Measurements from ENCODE around the gene FRMD1. TPM values are rescaled to one million over a fixed set of nuclear protein-coding genes. Genes with fewer than 3 reads are reported as not detected.
A peak's percentile ranks its signal among the peaks of the same experiment; 100 is the strongest.

The FRMD1 gene
- total and polyA plus RNA-seq, 2 of the 8 experiments (the other 6 are each of a cell fraction or from before 2014, with no cell fraction given) = 0.36 TPM; not detected in 1

DNA sequence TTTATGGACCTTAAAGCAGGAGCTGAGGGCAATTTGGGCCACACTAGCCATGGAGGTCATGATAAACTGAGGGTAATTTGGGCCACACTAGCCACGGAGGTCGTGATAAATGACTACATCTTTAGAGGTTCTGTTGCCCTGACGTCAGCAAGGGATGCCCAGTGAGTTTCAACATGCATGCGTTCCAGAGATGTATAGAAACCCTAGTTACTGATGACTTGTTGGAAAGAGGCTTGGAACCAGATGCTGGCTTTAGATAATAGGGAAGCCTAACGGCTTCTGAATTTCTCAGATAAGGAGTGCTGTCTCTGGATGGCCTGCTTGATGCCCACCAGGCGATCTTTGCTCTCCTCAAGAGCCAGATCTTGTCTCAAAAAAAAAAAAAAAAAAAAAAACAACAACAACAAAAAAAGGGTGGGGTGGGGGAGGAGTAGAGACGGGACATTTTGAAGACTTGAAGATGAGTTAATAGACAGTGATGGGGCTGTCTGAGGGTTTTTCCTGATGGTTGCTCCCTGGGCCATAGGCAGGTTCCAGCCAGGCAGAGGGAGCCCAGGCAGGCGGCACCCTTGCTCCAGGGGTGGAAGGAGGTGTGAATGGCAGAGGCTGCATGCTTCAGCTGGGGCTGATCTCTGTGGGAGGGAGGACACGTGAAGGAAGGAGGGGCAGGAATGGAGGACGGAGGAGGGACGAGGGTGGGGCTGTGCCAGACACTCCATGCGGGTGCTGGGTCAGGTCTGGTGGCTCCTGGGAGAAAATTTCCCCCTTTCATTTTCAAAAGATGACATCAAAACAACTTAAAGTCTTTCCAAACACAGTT, 27.0 kb upstream of the FRMD1 start:
- CTCF ChIA-PET (ENCODE audit: partially characterized antibody) = interaction anchor here (0.6 to 3.7 kb wide), 6 partner anchors 10 to 177 kb away, joined by 3 to 15 read pairs (median 3); no protein-coding TSS in a partner anchor
- Histone ChIP-seq H2BK12ac (ENCODE audit: low read depth, low read length) (peak overlapping the region; percentile 81; the same call in 1 of the 2 replicates), H3K14ac (ENCODE audit: insufficient read length) (no peak overlapping the region), H3K4me1 (replicated peaks in 1 of 4; ENCODE audit: control insufficient read depth in 3 of 4, insufficient read depth in 4 of 4, low read length in 3 of 4) (peaks cover 0 to 9% (median 2%) of the 10 kb centered on the region in 4 experiments; a peak in 3 of 7 replicates), H3K23ac (ENCODE audit: insufficient read length) (no peak overlapping the region), H3K18ac (ENCODE audit: extremely low read depth, low read length) (no peak overlapping the region), H3K56ac (replicated peaks; ENCODE audit: insufficient read length, low read depth, low read length) (no peak overlapping the region), H3K9ac (replicated peaks in 1 of 4; ENCODE audit: extremely low read depth in 1 of 4, low read depth in 3 of 4, low read length in 3 of 4) (no peak overlapping the region), H2BK20ac (ENCODE audit: low read length) (no peak overlapping the region), H3K9me3 (ENCODE audit: insufficient read depth in 2 of 2, low read depth in 1 of 2, low read length in 1 of 2) (no peaks in the 10 kb centered on the region), H4K91ac (replicated peaks; ENCODE audit: insufficient read length, low read length) (no peak overlapping the region), H4K5ac (ENCODE audit: insufficient read length, low read depth, low read length) (no peak overlapping the region), H4K8ac (ENCODE audit: extremely low read depth, insufficient read depth, low read length) (no peak overlapping the region; the same call in 1 of the 2 replicates), H3K27me3 (replicated peaks in 1 of 4; ENCODE audit: control insufficient read depth in 3 of 4, extremely low read depth in 1 of 4, insufficient read depth in 3 of 4, low read length in 3 of 4) (peaks cover 9 to 21% (median 15%) of the 10 kb centered on the region in 4 experiments; a peak in 6 of 7 replicates), H3K4me2 (ENCODE audit: insufficient read depth in 1 of 2, low read depth in 2 of 2, low read length in 2 of 2) (no peak overlapping the region), H2BK120ac (replicated peaks; ENCODE audit: low read depth, low read length) (no peak overlapping the region), H3K4me3 (ENCODE audit: extremely low read depth in 1 of 4, insufficient read depth in 2 of 4, low read depth in 3 of 4, low read length in 4 of 4) (no peak overlapping the region), H2BK15ac (ENCODE audit: low read length) (no peak overlapping the region), H3K23me2 (ENCODE audit: low read depth, low read length) (no peaks in the 10 kb centered on the region), H2AK5ac (ENCODE audit: low read depth, low read length) (no peak overlapping the region), H3K4ac (replicated peaks; ENCODE audit: insufficient read length, low read depth, low read length) (no peak overlapping the region), H2BK5ac (ENCODE audit: low read depth, low read length) (no peak overlapping the region), H3K79me2 (ENCODE audit: control insufficient read depth in 1 of 2, insufficient read depth in 2 of 2, low read length in 2 of 2) (no peaks in the 10 kb centered on the region), H3K79me1 (ENCODE audit: low read depth, low read length) (no peaks in the 10 kb centered on the region), H3K27ac (ENCODE audit: low read depth, low read length) (no peak overlapping the region), H2AFZ (ENCODE audit: low read length) (no peak overlapping the region), H3K36me3 (ENCODE audit: control insufficient read depth in 2 of 4, insufficient read depth in 4 of 4, low read length in 3 of 4) (no peaks in the 10 kb centered on the region), H4K20me1 (replicated peaks in 1 of 2; ENCODE audit: control insufficient read depth in 1 of 2, insufficient read depth in 2 of 2, low read length in 2 of 2) (no peaks in the 10 kb centered on the region)
- DNase-seq (ENCODE audit: low read depth in 1 of 2, low spot score in 2 of 2) = no peak
- POLR2A ChIA-PET (ENCODE audit: partially characterized antibody) = interaction anchor here (1.1 kb wide), 1 partner anchor 26 kb away, joined by 3 read pairs; no protein-coding TSS in a partner anchor
- no peak for FAIRE-seq
- TF ChIP-seq BACH1 (IDR thresholded peaks at IDR 0.05; ENCODE audit: low read length) = no peak
- no peak for TF ChIP-seq SP4 (IDR thresholded peaks at IDR 0.05; ENCODE audit: low read length)
- no peak for TF ChIP-seq JUND (IDR thresholded peaks at IDR 0.05; ENCODE audit: low read length)
- TF ChIP-seq PHF8 (conservative IDR thresholded peaks at IDR 0.05; ENCODE audit: low read depth, low read length) = no peak
- no peak for TF ChIP-seq NANOG (IDR thresholded peaks at IDR 0.05; ENCODE audit: insufficient read depth, low read depth, low read length, poor library complexity, severe bottlenecking)
- no peak for TF ChIP-seq TEAD4 (IDR thresholded peaks at IDR 0.05; ENCODE audit: low read depth, low read length)
- no peak for TF ChIP-seq POLR2A (IDR thresholded peaks at IDR 0.05; ENCODE audit: control extremely low read depth in 1 of 2, low read depth in 2 of 2, low read length in 2 of 2)
- no peak for TF ChIP-seq CBX8 (IDR thresholded peaks at IDR 0.05; ENCODE audit: borderline replicate concordance, low read depth, low read length)
- TF ChIP-seq KDM1A (IDR thresholded peaks at IDR 0.05; ENCODE audit: borderline replicate concordance, low read length) = no peak
- WGBS, 2 experiments (ENCODE audit: extremely low coverage in 1 of 2, insufficient coverage in 1 of 2, insufficient read length in 1 of 2, insufficient replicate concordance in 2 of 2, low coverage in 1 of 2, low lambda C conversion rate in 2 of 2, missing lambda C conversion rate in 1 of 2) = 88% methylated on average over 12 of the region's 12 CpGs; no CpG with 5 or more reads in 1 of the 2 experiments
